Cortex of kidney (tissue), 1 donor: ENCODE results near the gene TFAP2D.

Experiments
- DNase-seq: peaks from one replicate; lab custom pipeline; 2025; lab: John Stamatoyannopoulos, UW

The TFAP2D gene

DNA sequence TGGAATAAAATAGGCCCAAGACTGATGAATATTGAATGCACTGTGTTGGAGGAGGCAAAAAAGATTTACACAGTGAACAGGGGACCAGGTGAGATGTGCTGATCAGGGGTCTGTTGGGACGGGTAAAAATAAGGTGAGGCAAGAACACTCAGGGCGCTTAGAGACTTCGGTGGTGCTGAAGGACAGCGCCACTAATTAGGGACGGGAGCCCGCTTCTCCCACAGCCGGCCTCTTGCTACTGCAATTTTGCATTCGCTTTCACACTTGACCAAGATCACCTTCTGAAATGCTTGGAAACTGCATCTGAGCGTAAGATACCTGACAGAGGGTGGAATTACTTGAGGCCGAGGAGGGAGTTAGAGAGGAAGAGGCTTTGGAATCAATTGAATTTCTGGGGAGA, 7.3 kb downstream of the TFAP2D start:
- no peak for DNase-seq

DNA sequence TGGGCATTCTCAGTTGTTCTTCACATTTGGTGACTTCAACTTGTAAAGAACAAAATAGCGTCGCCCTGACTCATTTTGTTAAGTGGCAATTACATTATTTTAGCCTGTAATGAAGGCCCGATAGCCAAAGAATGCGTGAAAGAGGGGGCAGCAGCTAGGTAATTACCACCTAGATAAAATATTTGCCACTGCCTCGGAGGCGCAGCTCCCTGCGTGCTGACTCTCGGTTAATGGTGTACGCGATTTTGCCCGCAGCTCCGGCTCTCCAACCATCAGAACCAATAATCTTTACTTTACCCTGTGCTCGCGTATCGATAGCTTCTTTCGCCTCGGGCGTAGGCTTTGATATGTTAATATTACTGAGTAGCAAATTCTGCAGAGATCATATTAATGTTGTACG, 8.7 kb downstream of the TFAP2D start:
- DNase-seq: no peak

DNA sequence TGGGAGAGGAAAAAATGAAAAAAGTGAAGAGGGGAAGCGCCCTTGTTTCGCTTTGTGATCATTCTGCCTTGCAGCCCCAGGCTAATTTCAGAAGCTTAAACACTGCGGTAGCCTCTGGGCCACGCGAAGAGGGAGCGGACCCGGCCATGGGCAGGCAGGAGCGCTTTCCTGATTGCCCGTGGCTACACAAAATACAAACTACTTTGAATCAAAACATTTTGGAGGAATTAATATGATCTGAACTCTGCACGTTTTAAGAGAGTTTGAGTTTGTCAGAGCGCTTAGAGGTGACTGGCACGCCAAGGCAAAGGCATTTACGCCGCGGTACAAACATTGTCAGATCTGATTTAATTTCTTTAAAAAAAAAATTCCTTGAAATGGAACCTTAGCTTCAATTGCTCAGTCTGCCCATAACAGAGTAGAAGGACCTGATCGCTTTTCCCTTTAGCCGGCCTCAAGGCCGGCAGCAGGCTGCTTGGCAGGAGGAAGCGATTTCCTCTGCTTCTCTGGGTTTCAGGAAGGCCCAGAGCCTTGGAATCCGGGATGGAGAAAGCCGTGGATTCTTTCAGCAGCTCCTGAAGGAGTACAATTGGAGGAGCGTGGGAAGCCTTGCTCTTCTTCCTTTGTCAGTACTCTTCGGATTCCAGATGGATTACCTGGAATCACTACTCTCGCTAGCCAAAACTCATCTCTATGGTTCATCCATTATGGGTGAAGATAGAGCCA, 9.7 kb downstream of the TFAP2D start:
- no peak for DNase-seq

DNA sequence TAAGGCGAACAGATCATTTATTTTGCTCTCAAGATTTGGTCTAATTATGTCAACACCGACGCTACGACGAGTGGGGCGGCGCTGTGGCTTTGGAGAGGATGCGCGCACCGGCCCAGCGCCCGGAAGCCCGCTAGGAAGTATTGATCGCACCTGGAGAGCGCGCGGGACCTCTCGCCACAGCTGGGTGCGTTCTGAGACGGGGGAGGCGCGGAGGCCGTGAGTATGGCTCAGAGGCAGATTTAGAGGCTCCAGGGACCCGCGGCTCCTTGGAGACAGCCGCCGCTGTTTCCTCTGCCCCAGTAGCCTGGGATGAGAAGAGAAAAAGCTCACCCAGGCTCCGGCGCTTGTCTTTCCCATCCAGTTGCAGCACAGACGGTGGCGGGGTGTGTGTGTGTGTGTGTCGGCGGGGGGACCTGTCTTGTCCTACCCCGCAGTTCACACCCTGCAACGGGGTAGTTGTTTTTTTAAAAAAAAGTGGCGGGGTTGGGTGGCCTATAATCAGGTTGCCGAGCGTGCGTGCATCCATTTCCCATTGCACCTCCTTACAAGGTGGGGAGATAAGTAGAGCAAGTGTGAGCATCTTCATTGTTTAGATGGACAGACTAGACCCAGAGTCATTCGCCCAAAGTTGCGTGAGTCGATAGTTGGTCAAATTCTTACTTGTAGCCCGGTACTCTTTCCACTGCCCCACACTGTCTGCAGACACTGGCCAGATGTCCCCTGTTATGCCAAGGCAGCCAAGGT, 11.2 kb downstream of the TFAP2D start:
- no peak for DNase-seq

DNA sequence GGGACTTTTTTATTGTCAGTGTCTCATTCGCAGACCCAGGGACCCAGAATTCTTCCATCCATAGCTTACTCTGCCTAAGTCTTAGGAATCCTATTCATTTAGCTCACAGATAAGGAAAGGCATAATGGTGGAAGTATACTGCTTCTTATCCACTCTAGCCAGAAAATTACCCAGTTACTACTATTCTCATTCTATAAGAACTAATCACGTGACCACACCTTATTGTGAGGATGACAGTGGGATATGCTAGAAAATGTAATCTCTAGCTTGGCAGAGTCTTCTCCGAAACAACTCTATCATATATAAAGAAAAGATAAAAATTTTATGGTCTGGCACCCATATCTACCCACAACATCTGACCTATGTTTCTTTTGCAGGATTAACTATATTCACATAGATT, 21.2 kb downstream of the TFAP2D start:
- no peak for DNase-seq

DNA sequence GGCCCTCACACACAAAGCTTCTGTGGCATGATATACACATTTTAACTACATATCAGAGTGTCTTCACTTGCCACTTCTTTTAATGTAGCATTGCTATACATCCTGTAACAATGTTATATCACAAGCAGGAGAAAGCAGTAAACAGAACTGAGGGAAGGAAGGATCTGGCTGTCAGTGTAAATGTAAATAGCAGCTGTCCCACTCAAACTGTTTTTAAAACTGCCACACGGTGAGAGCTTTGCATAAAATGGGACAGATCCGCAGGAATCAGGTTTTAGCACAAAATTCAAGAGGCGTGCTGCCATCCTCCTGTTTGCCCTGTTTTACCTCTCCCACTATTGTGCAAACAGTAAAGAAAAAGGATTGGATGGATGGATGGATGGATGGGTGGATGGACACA, 28.8 kb downstream of the TFAP2D start:
- DNase-seq: no peak

DNA sequence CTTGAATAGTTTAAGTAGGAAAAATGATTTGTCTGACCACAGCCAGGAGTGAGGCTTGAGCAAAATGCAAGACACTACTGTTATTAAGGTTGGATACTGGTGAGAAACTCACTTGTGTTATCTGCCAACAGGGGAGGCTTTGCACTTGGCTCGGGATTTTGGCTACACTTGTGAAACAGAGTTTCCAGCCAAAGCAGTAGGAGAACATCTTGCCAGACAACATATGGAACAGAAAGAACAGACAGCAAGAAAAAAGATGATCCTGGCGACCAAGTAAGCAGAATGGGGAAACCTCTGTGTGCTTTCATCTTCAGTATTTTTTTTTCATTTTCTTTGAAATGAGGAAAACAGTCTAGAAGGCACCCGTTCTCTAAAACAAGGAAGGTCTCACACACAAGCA, 31.6 kb downstream of the TFAP2D start:
- no peak for DNase-seq

DNA sequence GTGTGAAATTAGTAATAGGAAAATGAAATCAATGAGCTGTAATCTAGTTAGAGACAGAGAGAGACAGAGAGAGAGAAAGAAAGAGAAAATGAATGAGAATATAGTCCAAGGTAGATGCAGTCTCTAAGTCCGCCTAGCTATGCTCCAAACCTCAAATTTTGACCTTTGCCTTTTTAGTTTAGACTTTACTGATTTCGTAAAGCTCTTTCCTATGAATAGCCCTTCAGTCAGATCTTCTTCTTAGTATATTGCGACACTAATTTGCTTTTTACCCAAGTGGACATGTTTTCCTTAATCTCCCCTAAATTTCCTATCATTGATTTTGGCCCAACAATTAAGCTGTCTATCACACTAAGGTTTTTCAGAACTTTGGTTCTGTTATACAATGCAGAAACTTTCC, 49.5 kb downstream of the TFAP2D start:
- no peak for DNase-seq

DNA sequence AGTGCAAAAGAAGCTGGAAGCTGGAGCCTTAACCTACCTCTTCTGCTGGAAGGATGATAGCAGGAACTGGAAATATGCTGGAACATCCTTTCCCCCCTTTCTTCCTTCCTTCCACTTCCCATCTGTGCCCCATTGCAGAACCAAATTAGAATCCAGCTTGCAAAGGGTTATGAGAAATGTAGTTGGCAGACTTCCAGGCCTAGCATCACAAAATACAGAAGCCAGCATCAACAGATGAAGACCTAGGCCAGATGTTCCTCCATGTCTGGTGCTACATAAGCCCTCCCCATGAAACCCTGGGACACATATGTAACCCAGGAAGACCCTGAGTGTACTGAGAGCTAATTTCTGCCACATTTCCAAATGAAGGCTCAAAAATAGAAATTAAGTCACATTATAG, 65.4 kb downstream of the TFAP2D start:
- no peak for DNase-seq

DNA sequence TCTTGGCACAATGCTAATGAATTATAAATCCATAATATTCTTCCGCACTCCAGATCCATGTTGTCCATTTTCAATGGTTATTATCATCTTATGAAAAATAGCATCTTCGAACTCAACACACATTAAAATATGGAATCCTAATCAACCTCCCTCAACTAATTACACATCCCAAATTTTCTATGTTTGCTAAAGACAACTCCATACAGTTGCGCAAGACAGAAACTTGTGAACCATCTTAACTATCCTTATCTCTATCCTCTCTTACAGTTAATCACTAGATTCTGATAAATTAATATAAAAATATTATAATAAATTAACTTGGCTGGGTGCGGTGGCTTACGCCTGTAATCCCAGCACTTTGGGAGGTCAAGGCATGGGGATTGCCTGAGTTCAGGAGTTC, 67.1 kb downstream of the TFAP2D start:
- no peak for DNase-seq

DNA sequence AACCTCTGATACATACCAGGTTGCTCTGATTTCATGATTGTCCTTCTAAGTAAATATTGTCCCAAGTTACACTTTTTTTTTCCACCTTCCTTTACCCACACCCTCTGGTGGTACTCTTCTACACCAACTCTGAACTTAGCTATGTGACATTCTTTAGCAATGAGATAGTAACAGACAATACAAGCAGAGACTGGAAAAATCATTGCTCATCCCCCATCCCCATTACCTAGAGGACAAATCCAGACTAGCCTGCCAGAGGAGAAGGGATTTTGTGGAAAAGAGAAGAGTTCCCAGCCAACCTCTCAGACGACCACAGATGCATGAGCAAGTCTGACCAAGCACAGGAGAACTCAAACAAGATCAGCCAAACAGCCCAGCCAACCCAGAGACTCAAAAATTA, 72.6 kb downstream of the TFAP2D start:
- DNase-seq: no peak

DNA sequence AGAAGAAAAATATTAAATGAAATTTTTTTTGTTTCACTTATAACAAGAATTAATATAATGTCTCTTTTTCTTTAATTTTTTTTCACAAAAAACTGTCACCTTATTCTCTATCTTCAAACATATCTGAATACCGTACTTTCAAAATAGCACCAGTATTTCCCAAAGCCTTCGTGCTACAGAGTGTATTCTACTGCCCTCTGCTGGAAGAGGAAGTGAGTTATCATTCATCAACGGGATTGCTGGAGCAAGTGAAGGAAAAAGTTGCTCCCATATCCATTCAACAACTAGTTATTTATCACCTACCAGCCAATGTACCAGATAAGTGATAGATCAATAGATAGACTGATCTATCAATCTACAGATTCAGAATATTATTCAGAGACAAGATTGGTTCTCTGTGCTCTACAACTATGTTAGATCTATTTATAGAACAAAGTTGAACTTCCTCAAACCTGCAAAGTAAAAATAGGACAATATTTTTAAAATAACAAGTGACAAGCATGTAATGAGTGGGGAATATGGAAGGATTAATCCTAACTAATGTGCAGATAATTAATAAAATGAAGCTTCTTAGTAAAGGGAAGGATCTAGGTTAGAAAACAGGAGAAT, 78.7 kb downstream of the TFAP2D start:
- DNase-seq: no peak

DNA sequence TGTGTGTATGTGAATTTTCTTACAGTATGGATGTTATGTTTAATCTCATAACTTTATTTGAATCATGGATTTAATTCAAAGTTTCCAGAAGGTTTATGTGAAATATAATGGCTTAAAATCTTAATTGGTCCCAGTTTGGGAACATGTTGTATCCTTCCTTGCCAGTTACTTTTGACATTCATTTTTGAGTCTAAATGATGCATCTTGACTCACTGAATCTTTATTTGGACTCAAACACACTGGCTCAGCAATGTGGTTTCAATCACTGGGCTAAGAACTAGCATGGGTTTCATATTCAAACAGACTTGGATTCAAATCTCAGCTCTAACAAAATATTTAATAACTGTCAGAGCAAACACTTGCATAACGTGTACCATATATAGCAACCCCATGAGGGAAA, 79.4 kb downstream of the TFAP2D start:
- DNase-seq: no peak

DNA sequence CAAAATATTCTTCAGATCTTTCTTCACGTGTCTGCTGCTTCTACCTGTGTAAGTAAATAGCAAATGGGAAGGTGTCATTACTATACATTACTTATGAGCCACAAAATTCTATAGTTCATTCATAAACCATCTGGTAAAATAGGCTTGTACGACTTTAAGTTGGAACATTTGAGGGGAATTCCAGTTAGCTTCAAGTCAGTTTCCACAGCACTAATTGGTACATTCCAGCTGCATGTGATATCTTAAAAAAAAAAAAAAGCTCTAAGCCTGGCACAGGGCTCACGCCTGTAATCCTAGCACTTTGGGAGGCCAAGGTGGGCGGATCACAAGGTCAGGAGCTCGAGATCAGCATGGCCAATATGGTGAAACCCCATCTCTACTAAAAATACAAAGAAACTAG, 82.2 kb downstream of the TFAP2D start:
- no peak for DNase-seq

DNA sequence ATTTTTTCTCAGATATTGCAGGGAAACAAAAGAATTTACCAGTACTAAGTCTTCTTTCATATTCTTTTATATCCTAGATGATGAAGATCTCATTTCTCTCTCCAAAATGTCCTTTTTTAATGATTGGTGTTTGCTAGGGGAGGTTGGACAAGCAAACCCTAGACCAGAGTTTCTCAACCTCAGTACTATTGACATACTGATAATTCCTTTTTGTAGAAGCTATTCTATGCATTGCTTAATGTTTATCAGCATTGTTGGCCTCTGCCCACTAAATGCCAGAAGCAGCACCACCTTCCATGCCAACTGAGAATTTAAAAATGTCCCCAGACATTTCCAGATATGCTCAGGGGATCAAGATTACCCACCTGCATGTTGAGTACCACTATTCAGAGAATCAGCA, 91.0 kb downstream of the TFAP2D start:
- DNase-seq: no peak

DNA sequence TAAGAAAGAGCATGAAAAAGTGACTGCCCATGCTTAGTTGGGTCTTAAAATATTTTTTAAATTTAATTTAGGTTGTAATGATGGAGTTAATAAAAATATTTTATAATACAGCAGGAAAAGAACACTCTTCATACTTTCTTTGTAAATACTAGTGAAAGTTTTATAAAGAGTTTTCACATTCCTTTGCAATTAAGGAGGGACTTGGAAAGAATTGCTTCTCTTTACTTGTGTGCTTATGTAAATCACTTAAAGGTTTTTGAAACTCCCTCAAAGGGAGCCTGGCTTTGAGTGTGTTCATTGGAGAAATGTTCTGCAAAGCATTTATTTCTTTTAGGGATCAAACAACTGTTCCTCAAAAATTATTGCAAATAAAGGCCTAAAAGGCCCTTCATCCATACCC, 93.7 kb downstream of the TFAP2D start:
- DNase-seq: no peak

DNA sequence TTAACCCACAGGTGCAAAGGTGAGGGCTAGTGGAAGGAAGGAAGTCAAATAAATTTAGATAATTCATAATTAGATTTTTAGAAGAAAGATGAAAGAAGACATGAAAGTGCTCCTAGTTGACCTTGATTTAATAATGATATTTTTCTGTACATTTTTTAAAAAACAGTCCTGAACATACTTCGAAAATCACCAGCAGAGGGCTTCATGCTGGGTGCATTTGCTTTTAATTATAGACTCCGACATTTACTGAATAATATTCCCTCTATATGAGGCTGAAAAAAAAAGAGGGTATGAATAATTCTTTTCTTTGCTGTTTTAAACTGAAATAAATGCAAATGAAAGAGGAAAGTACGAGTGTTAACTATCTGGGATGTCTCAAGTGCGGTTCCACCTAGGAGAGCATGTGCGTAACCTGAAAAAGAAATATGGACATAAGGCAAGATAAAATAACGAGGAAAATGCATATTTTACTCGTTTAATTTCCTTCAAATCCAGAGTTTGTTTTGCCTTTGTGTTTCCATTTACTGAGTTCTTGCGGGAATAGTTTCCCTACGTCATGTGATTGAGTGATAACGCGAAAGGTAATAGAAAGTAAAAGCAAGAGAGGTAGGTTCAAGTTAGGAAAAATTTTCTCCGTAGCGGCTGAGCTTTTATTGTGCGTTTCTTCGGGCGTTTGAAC, 102.2 kb downstream of the TFAP2D start:
- DNase-seq: no peak

DNA sequence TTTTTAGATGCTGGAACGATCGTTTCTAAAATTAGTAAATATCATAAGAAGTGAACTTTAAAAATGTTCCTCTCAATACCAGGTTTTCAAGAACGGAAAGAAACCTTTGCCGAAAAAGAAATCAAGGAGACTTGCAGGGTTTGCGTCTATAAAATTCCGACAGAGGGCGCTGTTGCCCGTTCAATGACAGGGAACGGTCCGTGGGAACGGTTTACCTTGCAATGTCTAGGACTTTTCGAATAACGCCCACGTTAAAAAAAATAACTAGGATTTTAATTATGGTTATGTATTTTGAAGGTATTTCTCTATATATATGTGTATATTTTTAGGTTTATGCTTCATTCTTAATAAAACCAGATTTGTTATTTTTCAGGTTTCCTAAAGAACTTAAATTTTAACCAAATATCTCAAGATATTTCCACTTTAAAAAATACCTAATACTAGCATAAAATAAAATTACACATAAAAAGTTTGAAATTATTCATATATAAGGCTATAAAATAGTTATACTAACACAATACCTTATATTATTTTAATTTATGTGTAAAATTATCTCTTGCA, 102.9 kb downstream of the TFAP2D start:
- no peak for DNase-seq

DNA sequence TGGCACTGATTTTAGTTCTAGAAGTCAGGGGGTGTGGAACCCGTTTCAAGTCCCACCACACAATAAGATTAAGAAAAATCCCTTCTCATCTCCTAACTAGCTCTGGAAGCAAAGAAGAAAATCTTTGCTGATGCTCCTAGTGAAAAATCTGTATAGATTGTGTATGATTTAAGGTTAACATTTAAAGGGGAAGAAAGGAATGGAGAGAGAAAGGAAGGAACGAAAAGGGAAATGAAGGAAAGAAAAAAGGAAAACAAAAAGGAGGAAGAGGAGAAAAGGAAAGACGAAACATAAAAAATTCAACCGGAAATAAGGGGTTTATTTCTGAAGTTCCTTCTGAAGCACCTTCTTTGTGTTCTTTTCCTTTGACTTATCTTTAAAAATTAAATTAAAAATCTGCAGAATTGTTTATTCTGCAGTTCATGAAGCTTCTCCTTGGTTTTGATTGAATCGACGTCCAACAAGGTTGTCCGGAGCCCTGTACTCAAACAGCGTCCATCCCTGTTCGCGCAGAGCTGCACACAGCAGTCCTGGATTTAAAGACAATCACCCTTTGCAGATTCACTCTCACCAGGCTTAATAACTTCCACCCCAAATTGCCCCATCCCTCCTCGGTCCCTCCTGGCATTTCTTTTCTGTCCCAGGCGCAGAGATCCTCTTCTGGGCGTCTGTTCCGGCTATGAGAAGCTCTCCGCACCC, 103.8 kb downstream of the TFAP2D start:
- DNase-seq: no peak

DNA sequence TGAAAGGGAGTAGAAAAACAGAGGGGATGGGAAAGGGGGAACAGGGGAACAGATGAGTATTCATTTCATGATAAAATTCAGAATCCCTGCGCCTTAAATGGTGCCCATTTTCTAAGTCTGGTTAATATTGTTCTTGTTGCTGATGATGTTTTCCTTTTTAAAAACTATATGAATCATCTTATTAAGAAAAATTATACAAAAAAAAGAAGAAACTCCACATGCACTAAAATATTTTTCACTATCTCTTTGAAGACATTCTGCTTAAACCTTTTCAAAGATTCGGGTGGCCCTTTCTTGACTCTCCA, 104.3 kb downstream of the TFAP2D start:
- no peak for DNase-seq

DNA sequence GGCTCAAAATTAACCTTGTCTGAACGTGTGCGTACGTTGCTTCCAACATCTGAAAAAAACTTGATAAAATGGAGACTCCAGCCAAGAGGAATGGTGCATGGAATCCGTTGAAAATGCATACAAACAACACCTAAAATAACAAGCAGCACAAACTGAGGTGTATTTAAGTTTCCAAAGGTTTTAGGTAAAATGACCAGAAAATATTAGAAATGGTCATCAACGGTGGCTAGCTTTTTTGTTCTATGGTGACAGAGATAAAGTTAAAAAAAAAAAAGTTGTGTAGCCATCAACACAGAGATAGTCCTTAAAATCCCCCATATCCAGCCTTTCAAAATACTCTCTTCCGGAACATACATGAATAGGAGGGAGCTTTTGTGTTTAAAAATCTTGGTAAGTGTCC, 104.7 kb downstream of the TFAP2D start:
- DNase-seq: no peak

DNA sequence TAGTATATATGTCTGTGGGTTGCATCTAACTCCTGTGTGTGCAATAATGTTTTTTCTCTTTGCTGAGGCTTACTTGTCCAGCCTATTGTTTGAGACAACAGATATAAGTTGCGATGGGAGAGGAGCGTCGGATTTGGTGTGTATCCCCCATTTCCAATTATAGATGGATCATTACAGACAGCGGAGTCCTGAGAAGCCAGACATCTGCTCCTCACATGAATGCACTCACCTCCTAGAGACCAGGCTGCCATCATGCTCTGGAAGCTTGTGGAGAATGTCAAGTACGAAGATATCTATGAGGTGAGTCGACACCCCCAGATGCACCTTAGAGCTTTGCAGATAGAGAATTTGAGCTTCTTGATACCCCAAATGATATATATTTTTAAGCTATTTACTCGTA, 105.3 kb downstream of the TFAP2D start, which contains the start of gene TFAP2B:
Gene TFAP2B, plus strand, starts transcription at position 199 of the 400 bp plus-strand sequence. Its CDS starts 21 bp downstream, at position 220.
- no peak for DNase-seq
